GM19023 (cell line): Measurements from ENCODE around the gene DRG1.
"Not testable (repeated sequence)": the region's sequence is repeated elsewhere in the genome, so short reads cannot be mapped to it uniquely, and the experiment has no call there.

Source experiments
- ATAC-seq: cut with Tn5 transposase; IDR thresholded peaks from one replicate; pipeline ENCODE4 v1.9.1; 2021; ENCODE audit warnings: mild to moderate bottlenecking, moderate library complexity; ENCODE audit not compliant: unreplicated experiment

Gene DRG1

GRCh38 chr22:31442768-31443489 is 43.5 kb downstream of the DRG1 start:
- ATAC-seq: no peak

- ATAC-seq: no peak
Measured at GRCh38 chr22:31443516-31443915, 44.1 kb downstream of the DRG1 start.

GRCh38 chr22:31445642-31446041 is 46.2 kb downstream of the DRG1 start:
- ATAC-seq: no peak

GRCh38 chr22:31446208-31446607 is 46.8 kb downstream of the DRG1 start:
- no peak for ATAC-seq

- ATAC-seq: no peak
Measured at GRCh38 chr22:31446767-31447166, 47.4 kb downstream of the DRG1 start.

GRCh38 chr22:31447337-31447736 is 47.9 kb downstream of the DRG1 start:
- no peak for ATAC-seq

- no peak for ATAC-seq
Measured at GRCh38 chr22:31448382-31448781, 49.0 kb downstream of the DRG1 start.

GRCh38 chr22:31449506-31449905 is 50.1 kb downstream of the DRG1 start:
- ATAC-seq: no peak

GRCh38 chr22:31451709-31452571 is 52.5 kb downstream of the DRG1 start:
- no peak for ATAC-seq

GRCh38 chr22:31461699-31462098 is 62.3 kb downstream of the DRG1 start:
- no peak for ATAC-seq

- ATAC-seq: no peak
Measured at GRCh38 chr22:31465307-31465706, 65.9 kb downstream of the DRG1 start.

GRCh38 chr22:31474743-31475142 is 75.3 kb downstream of the DRG1 start:
- ATAC-seq: no peak

GRCh38 chr22:31475800-31476199 is 76.4 kb downstream of the DRG1 start:
- no peak for ATAC-seq

GRCh38 chr22:31477329-31477728 is 77.9 kb downstream of the DRG1 start:
- ATAC-seq: no peak

GRCh38 chr22:31481129-31481528 is 81.7 kb downstream of the DRG1 start:
- no peak for ATAC-seq

GRCh38 chr22:31482470-31482869 is 83.1 kb downstream of the DRG1 start:
- not testable (repeated sequence) for ATAC-seq
